ENCODE data around the gene SEL1L2.

- TF ChIP-seq EZH2phosphoT487 (IDR thresholded peaks at IDR 0.05; ENCODE audit: low read length): no peak
- TF ChIP-seq CTCF (IDR thresholded peaks at IDR 0.05; ENCODE audit: low read length): no peak
- no peak for TF ChIP-seq EZH2 (optimal IDR thresholded peaks at IDR 0.05; ENCODE audit: low read depth, low read length)
Measured at GRCh38 chr20:13858439-13858838, 132.0 kb downstream of the SEL1L2 start.
